CD4-positive, alpha-beta T cell treated with Interleukin-12 subunit alpha and Interleukin-12 subunit beta, for 1 hour (primary cell): ENCODE measurements around the gene NIM1K.
A peak's percentile ranks its signal among the peaks of the same experiment; 100 is the strongest.
"Not testable (repeated sequence)": the region's sequence is repeated elsewhere in the genome, so short reads cannot be mapped to it uniquely, and the experiment has no call there.

Experiments
- DNase-seq: peaks from one replicate; pipeline ENCODE4 v3.0.0-alpha.2; 2020

NIM1K gene

GRCh38 chr5:43190755-43191603 lies 1.0 kb upstream of the NIM1K start:
- no peak for DNase-seq

- DNase-seq: peak; percentile 15
These were observed 644 bp downstream of the NIM1K start for GRCh38 chr5:43192558-43193180.

DNA sequence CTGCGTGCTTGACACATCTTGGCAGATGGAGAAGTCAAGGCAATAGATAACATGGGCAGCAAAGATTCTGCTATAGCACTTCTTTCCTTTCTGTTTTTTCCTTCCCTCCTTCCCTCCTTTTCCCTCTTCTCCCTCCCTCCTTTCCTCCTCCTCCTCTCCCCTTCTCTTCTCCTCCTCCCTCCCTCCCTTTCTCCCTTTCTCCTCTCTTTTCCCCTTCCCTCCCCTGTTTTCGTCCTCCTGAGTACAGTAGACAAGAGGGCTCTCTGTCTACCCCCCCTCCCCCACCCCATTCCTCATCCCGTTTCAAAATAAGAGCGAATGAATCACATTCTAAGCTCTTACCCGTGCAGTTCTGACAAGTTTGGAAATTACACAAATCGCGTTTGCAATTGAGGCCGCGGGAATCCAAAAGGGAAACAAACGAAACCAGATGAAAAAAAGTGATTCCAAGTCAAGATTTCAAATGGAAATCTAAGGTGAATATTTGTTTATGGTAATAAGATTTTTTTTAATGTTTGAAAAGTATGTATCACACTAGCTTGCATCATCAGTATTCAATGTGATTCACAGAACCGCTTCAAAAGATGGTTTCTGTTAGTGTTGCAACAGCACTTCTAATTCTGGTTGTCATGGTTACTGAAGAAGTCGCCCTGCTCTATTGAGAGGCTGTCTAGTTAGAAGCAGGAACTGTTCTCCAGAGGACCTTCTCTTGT lies 1.3 kb downstream of the NIM1K start:
- peak; percentile 55 for DNase-seq

GRCh38 chr5:43193894-43194265 lies 1.9 kb downstream of the NIM1K start:
- no peak for DNase-seq

- DNase-seq: no peak
These were observed 3.7 kb downstream of the NIM1K start for GRCh38 chr5:43195670-43196265.

DNA sequence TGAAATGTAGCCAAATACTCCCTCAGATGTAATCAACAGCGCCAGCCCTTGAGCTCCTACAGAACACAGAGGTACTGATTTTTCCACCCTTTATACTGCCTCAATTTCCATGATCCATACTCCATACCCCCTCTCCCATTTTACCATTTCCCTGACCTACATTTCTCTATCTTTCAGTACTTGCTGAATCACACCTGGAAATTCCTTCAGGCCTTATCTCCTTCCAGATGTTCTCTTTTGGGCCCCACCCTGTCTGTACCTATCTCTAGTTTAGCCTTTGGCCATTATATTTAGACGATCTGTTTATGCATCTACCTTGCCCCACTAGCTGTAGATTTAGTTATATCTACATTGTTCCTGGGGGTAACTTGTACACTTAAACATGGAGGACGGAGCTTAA lies 5.5 kb downstream of the NIM1K start:
- no peak for DNase-seq

- not testable (repeated sequence) for DNase-seq
These were observed 9.4 kb downstream of the NIM1K start for GRCh38 chr5:43201442-43201841.

DNA sequence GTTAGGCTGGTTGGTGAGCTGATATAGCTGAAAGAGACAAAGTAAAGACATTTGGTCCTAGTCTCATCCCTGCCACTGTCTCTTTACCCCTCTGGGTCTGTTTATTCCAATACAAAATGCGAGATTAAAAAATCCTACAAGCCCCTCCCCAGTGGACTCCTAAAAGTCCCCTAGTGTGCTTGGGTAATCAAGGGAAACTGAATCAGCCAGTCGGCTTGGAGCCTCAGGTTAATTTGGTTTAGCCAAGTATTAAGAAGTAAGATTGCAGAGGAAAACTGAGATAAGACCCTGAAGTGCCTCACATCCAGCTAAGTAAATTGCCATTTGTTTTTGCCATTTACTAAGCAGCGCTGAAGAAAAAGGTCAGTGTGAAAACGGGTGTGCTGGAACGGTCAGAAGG lies 10.4 kb downstream of the NIM1K start:
- no peak for DNase-seq

- DNase-seq: no peak
These were observed 11.3 kb downstream of the NIM1K start for GRCh38 chr5:43203373-43203772.

DNA sequence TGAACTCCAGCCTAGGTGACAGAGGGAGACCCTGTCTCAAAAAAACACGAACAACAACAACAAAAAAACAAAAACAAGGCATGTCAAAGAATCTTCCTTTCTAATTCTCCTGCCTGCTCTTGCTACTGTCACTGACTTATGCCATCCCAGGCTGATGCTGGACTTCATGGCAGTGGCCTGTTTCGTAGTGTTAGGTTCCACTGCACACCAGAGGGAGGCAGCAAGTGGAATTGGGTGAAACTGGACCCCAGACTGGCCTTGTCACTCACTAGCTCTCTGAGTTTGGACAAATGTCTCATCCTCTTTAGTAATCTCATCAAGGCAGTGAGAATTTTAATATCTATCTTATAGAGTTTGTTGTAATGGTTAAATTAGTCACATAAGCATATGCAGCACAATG lies 12.9 kb downstream of the NIM1K start:
- DNase-seq: no peak

DNA sequence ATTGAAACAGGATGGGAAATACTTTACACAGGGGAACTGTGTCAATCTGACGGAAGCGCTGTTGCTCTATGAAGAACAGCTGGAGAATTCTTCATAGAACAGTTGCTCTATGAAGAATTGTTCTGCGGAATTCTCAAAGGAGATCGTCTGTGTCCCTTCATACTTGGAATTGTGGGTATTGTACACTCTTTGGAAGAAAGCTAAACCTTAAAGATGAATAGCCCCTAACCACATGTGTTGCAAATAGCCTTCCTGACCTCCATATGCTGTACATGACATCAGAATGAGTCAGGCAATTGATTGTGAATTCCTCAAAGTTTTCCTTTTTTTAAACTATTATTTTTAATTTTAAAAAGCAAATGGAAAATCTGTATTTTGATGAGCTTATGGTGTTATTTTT lies 15.6 kb downstream of the NIM1K start:
- no peak for DNase-seq

DNA sequence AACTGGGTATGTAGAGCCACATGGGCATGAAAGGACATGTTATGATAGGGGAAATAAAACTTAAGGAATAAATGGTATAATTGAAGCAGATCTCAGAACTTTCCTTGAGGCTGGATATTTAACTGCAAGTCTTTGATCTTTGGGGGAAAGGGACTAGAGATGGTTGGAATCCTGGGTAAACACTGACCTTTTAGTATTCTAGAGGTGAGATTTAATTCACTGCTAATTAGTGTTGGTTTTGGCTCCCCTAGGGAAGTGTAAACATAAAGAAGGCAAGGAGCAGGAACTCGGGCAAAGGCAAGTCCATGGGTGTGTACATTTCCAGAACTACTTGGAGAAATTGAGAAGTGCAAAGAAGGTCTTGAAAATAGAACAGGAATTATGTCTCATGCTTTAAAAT lies 16.6 kb downstream of the NIM1K start:
- no peak for DNase-seq

- no peak for DNase-seq
These were observed 17.0 kb downstream of the NIM1K start for GRCh38 chr5:43209060-43209459.

- DNase-seq: no peak
These were observed 17.8 kb downstream of the NIM1K start for GRCh38 chr5:43209833-43210232.

DNA sequence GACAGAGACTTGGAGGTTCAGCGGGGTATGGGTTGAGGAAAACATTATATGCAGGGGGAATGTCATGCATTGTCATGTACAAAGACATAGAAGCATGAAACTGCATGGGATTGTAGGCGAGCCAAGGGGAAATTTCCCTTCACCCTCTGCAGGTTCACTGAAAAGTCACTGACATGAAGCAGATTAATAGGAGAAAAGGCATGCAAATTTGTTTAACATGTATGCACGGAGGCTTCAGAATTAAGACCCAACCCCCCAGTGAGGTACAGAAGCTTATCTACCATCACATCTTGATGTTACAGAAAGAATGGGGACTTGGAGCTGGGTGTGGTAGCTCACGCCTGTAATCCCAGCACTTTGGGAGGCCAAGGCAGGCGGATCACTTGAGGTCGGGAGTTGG lies 18.5 kb downstream of the NIM1K start:
- no peak for DNase-seq

GRCh38 chr5:43213951-43214350 lies 21.9 kb downstream of the NIM1K start:
- DNase-seq: no peak

DNA sequence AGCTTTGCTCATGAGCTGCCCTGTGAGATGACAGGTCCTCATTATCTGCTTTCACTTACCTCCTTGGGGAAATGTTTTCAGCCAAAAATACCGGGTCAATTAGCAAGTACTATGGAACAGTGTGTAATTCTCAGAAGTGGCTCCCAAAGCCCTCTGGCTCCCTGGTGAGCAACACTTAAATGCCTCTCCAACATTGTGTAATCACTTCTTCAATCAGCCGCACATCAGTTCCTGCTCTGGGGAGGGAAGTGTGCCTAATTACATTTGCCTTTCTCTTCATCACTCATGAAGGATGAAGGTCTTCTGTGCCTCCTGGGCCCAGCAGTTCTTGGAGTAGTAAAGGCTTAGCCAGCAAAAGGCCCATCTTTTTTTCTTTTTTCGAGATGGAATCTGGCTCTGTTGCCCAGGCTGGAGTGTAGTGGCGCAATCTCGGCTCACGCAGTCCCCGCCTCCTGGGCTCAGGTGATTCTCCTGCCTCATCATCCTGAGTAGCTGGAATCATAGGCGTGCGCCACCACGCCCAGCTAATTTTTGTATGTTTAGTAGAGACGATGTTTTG lies 23.1 kb downstream of the NIM1K start:
- DNase-seq: no peak

DNA sequence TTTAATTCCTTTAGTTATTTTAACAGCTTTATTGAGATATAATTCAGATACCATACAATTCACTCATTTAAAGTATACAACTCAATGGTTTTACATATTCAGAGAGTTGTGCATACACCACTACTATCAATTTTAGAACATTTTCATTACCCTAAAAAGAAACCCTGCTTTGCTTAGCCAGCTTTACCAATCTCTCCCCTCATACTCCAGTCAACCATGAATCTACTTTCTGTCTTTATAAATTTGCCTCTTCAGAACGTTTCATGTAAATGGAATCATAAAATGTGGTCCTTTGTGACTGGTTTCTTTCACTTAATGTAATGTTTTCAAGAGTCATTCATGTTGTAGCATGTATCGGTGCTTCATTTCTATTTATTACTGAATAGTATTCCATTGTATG lies 24.9 kb downstream of the NIM1K start:
- no peak for DNase-seq

GRCh38 chr5:43219120-43219519 lies 27.1 kb downstream of the NIM1K start:
- no peak for DNase-seq

DNA sequence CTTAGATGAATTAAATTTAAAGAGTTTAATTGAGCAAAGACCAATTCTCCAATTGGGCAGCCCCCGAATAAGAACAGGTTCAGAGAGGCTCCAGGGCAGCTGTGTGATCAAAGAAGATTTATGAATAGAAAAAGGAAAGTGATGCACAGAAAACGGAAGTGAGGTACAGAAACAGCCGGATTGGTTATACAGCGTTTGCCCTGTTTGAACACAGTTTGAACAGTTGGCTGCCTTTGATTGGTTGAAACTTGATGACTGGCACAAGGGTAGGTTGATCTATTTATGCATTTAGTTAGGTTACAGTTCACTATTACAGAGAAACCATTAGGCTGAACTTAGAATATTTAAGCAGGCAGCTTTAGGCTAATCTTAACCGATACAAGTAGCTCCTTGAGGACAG lies 29.5 kb downstream of the NIM1K start:
- no peak for DNase-seq

- no peak for DNase-seq
These were observed 33.7 kb downstream of the NIM1K start for GRCh38 chr5:43225649-43226245.

DNA sequence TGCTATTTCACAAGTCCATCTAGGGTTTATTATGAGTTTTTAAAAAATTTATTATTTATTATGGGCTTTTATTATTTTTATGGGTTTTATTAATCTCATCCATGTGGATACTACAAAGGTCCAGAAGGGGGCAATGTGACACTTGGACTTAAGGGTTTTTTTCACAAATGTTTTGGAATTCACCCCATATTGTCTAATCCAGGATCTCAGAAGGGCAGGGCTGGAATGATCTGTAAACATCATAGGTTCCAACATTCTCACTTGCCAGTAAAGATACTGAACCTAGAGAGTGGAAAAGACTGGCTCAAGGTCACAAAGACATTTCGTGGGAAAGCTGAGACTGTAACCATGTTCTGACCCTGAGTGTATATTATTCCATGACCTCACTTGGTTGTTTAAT lies 35.6 kb downstream of the NIM1K start:
- no peak for DNase-seq

DNA sequence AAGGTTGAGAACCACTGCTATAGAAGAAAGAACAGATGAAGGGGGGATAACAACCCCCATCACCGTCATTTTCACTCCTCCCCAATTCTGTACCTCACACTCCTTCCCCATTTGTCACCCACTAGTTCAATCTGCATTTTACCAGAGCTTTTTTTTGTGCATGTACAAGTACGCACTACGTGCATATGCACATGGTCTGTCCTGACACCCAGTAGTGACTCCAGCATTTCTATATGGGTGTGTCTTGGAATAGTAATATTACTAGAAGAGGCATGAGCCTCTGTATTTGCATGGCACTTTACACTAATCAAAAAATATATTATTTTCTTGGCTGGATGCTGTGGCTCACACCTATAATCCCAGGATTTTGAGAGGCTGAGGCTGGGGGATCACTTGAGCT lies 38.7 kb downstream of the NIM1K start:
- no peak for DNase-seq
